Activated CD8-positive, alpha-beta memory T cell treated with anti-CD3 and anti-CD28 coated beads for 1 hour (primary cell): ENCODE results near the gene BAZ2B.
"Not testable (repeated sequence)": the region's sequence is repeated elsewhere in the genome, so short reads cannot be mapped to it uniquely, and the experiment has no call there.

Experiments used
- DNase-seq, 2 donors: peaks; one replicate each; pipeline ENCODE4 v3.0.0-alpha.2; 2020; ENCODE audit warnings: low read depth in 1 of 2; ENCODE audit errors: extremely low read depth in 1 of 2

Gene BAZ2B

GRCh38 chr2:159361603-159362002 is 254.7 kb downstream of the BAZ2B start:
- DNase-seq: not testable (repeated sequence)

- no peak for DNase-seq
Measured at GRCh38 chr2:159356053-159356554, 260.2 kb downstream of the BAZ2B start.

- no peak for DNase-seq
Measured at GRCh38 chr2:159351977-159352376, 264.4 kb downstream of the BAZ2B start.

GRCh38 chr2:159349674-159350299 is 266.6 kb downstream of the BAZ2B start:
- DNase-seq: no peak

- DNase-seq: no peak
Measured at GRCh38 chr2:159326569-159327255, 289.6 kb downstream of the BAZ2B start.

GRCh38 chr2:159322419-159322818 is 293.9 kb downstream of the BAZ2B start:
- no peak for DNase-seq

GRCh38 chr2:159317392-159318088 is 298.8 kb downstream of the BAZ2B start:
- no peak for DNase-seq

- no peak for DNase-seq
Measured at GRCh38 chr2:159307942-159308341, 308.4 kb downstream of the BAZ2B start.

GRCh38 chr2:159300586-159300985 is 315.8 kb downstream of the BAZ2B start:
- DNase-seq: no peak

GRCh38 chr2:159298967-159299366 is 317.4 kb downstream of the BAZ2B start:
- DNase-seq: no peak

GRCh38 chr2:159297042-159297707 is 319.2 kb downstream of the BAZ2B start:
- no peak for DNase-seq

- DNase-seq: no peak
Measured at GRCh38 chr2:159292157-159292556, 324.2 kb downstream of the BAZ2B start.

GRCh38 chr2:159290289-159290907 is 325.9 kb downstream of the BAZ2B start:
- DNase-seq: no peak

- DNase-seq: no peak
Measured at GRCh38 chr2:159287733-159288132, 328.6 kb downstream of the BAZ2B start.

- DNase-seq: peak; percentile 94 to 96
Measured at GRCh38 chr2:159286709-159287441, 329.5 kb downstream of the BAZ2B start.

- DNase-seq: no peak
Measured at GRCh38 chr2:159285929-159286708, 330.2 kb downstream of the BAZ2B start, which contains the start of gene WDSUB1. Gene WDSUB1 (minus strand): TSS chr2:159286703. CDS start chr2:159283069, 3,634 bp downstream.

GRCh38 chr2:159285433-159285832 is 330.9 kb downstream of the BAZ2B start:
- DNase-seq: no peak

- DNase-seq: no peak
Measured at GRCh38 chr2:159283529-159283928, 332.8 kb downstream of the BAZ2B start.

GRCh38 chr2:159281002-159281401 is 335.3 kb downstream of the BAZ2B start:
- DNase-seq: no peak
